ENCODE measurements around the gene NRAP. TPM values are rescaled to one million over a fixed set of nuclear protein-coding genes. Genes with fewer than 3 reads are reported as not detected.

NRAP gene
- total and polyA plus RNA-seq, 2 experiments from 2014 or later = not detected

DNA sequence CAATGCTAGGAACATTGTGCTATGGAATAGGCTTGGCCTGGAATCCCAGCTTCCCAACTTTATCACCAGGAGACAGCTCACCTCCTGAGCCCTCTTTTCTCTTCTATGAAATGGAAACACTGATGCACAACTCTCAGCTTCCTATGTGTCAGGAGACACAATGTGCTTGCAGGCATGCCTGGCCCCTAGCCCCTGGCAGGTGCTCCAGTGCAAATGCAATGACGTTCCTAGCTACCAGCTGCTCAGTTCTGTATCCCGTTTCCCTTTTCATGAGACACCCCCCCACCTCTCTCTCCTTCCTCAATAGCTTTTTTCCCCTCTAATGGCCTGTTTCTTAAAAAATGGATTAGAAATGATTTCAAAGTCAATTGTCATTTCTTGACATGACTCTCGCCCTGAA, 80.3 kb downstream of the NRAP start:
- no peaks in the 10 kb centered on the region for H3F3A ChIP-seq (replicated peaks; ENCODE audit: low read depth)
- H3K79me2 ChIP-seq (replicated peaks; ENCODE audit: insufficient read depth) = no peaks in the 10 kb centered on the region
- Mint-ChIP-seq H3K4me1 (peaks cover 5% of the 10 kb centered on the region; the same call in 2 of the 3 replicates), H3K36me3 (ENCODE audit: low read depth) (no peaks in the 10 kb centered on the region), H3K9me3 (no peaks in the 10 kb centered on the region), H3K4me3 (no peak overlapping the region), H3K27me3 (ENCODE audit: insufficient read depth, low read depth, poor library complexity) (peaks cover 10% of the 10 kb centered on the region), H3K27ac (no peak overlapping the region)
- no peak for TF ChIP-seq JUNB (IDR thresholded peaks at IDR 0.05; ENCODE audit: unreplicated experiment)
- TF ChIP-seq, protein P1, sequence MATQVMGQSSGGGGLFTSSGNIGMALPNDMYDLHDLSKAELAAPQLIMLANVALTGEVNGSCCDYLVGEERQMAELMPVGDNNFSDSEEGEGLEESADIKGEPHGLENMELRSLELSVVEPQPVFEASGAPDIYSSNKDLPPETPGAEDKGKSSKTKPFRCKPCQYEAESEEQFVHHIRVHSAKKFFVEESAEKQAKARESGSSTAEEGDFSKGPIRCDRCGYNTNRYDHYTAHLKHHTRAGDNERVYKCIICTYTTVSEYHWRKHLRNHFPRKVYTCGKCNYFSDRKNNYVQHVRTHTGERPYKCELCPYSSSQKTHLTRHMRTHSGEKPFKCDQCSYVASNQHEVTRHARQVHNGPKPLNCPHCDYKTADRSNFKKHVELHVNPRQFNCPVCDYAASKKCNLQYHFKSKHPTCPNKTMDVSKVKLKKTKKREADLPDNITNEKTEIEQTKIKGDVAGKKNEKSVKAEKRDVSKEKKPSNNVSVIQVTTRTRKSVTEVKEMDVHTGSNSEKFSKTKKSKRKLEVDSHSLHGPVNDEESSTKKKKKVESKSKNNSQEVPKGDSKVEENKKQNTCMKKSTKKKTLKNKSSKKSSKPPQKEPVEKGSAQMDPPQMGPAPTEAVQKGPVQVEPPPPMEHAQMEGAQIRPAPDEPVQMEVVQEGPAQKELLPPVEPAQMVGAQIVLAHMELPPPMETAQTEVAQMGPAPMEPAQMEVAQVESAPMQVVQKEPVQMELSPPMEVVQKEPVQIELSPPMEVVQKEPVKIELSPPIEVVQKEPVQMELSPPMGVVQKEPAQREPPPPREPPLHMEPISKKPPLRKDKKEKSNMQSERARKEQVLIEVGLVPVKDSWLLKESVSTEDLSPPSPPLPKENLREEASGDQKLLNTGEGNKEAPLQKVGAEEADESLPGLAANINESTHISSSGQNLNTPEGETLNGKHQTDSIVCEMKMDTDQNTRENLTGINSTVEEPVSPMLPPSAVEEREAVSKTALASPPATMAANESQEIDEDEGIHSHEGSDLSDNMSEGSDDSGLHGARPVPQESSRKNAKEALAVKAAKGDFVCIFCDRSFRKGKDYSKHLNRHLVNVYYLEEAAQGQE (IDR thresholded peaks at IDR 0.05; ENCODE audit: unreplicated experiment) = no peak
- no peak for TF ChIP-seq ZNF331 (CRISPR knock-in tag; IDR thresholded peaks at IDR 0.05; ENCODE audit: low read depth)
- TF ChIP-seq NANOG (IDR thresholded peaks at IDR 0.05; ENCODE audit: borderline replicate concordance) = no peak
- no peak for TF ChIP-seq POLR2AphosphoS5 (IDR thresholded peaks at IDR 0.05; ENCODE audit: low read depth)
- TF ChIP-seq CREB1 (CRISPR knock-in tag; IDR thresholded peaks at IDR 0.05; ENCODE audit: low read depth) = no peak
- TF ChIP-seq, protein P2, sequence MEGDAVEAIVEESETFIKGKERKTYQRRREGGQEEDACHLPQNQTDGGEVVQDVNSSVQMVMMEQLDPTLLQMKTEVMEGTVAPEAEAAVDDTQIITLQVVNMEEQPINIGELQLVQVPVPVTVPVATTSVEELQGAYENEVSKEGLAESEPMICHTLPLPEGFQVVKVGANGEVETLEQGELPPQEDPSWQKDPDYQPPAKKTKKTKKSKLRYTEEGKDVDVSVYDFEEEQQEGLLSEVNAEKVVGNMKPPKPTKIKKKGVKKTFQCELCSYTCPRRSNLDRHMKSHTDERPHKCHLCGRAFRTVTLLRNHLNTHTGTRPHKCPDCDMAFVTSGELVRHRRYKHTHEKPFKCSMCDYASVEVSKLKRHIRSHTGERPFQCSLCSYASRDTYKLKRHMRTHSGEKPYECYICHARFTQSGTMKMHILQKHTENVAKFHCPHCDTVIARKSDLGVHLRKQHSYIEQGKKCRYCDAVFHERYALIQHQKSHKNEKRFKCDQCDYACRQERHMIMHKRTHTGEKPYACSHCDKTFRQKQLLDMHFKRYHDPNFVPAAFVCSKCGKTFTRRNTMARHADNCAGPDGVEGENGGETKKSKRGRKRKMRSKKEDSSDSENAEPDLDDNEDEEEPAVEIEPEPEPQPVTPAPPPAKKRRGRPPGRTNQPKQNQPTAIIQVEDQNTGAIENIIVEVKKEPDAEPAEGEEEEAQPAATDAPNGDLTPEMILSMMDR (conservative IDR thresholded peaks at IDR 0.05; ENCODE audit: low read depth in 2 of 2) = no peak
- no peak overlapping the region for H3K4me2 ChIP-seq
- no peaks in the 10 kb centered on the region for H3K4me1 ChIP-seq (ENCODE audit: insufficient read depth)
- no peak overlapping the region for H3K4me3 ChIP-seq
- no peaks in the 10 kb centered on the region for H4K20me1 ChIP-seq (replicated peaks; ENCODE audit: insufficient read depth)
- no peaks in the 10 kb centered on the region for H3K36me3 ChIP-seq (ENCODE audit: insufficient read depth)
- no peak overlapping the region for H2AFZ ChIP-seq
- no peak for ATAC-seq
- H3K27me3 ChIP-seq (ENCODE audit: insufficient read depth) = no peaks in the 10 kb centered on the region
- H3K27ac ChIP-seq (ENCODE audit: low read depth) = no peak overlapping the region
- H3K9me2 ChIP-seq (ENCODE audit: insufficient read depth) = peaks cover 4% of the 10 kb centered on the region; the same call in 1 of the 2 replicates
- DNase-seq (ENCODE audit: low spot score) = no peak

DNA sequence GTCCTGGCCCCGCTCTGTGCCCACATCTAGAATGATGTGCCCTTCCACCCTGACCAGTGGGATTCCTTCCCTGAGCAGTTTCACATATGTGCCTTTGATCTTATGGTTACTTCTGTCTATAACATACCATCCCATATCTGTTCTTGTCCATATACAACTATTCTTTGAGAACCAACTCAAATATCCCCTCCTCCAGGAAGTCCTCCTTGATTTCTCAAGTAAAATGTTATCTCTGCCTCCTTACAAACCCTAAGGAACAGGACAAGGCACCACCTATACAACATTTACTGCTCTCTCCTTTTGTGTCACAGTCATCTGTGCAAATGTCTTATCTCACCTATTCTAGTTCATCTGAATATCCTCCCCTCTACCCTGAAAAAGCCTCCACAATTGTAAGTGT, 82.7 kb downstream of the NRAP start:
- DNase-seq (ENCODE audit: low spot score) (no peak), ATAC-seq (no peak)
- Mint-ChIP-seq H3K36me3 (ENCODE audit: low read depth) (no peaks in the 10 kb centered on the region), H3K9me3 (no peaks in the 10 kb centered on the region), H3K27me3 (ENCODE audit: insufficient read depth, low read depth, poor library complexity) (peaks cover 6% of the 10 kb centered on the region), H3K4me1 (peaks cover 5% of the 10 kb centered on the region; the same call in 2 of the 3 replicates), H3K27ac (no peak overlapping the region), H3K4me3 (no peak overlapping the region)
- Histone ChIP-seq H3K4me2 (no peak overlapping the region), H3K79me2 (replicated peaks; ENCODE audit: insufficient read depth) (no peaks in the 10 kb centered on the region), H2AFZ (no peak overlapping the region), H3K4me3 (no peak overlapping the region), H3F3A (replicated peaks; ENCODE audit: low read depth) (no peaks in the 10 kb centered on the region), H3K36me3 (ENCODE audit: insufficient read depth) (no peaks in the 10 kb centered on the region), H3K27me3 (ENCODE audit: insufficient read depth) (no peaks in the 10 kb centered on the region), H3K9me2 (ENCODE audit: insufficient read depth) (peaks cover 6% of the 10 kb centered on the region; the same call in 1 of the 2 replicates), H4K20me1 (replicated peaks; ENCODE audit: insufficient read depth) (no peaks in the 10 kb centered on the region; the same call in 1 of the 2 replicates), H3K27ac (ENCODE audit: low read depth) (no peak overlapping the region), H3K4me1 (ENCODE audit: insufficient read depth) (no peaks in the 10 kb centered on the region)
- TF ChIP-seq ZNF331 (CRISPR knock-in tag; IDR thresholded peaks at IDR 0.05; ENCODE audit: low read depth) (no peak), CREB1 (CRISPR knock-in tag; IDR thresholded peaks at IDR 0.05; ENCODE audit: low read depth) (no peak), NANOG (IDR thresholded peaks at IDR 0.05; ENCODE audit: borderline replicate concordance) (no peak), EZH2 (IDR thresholded peaks at IDR 0.05; ENCODE audit: low read depth, unreplicated experiment) (no peak)
- TF ChIP-seq, protein P3, sequence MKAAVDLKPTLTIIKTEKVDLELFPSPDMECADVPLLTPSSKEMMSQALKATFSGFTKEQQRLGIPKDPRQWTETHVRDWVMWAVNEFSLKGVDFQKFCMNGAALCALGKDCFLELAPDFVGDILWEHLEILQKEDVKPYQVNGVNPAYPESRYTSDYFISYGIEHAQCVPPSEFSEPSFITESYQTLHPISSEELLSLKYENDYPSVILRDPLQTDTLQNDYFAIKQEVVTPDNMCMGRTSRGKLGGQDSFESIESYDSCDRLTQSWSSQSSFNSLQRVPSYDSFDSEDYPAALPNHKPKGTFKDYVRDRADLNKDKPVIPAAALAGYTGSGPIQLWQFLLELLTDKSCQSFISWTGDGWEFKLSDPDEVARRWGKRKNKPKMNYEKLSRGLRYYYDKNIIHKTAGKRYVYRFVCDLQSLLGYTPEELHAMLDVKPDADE (IDR thresholded peaks at IDR 0.05) = no peak
- TF ChIP-seq, protein P1 (IDR thresholded peaks at IDR 0.05; ENCODE audit: unreplicated experiment) = no peak

All from GM23338 (cell line).